GM10248 (cell line): Measurements from ENCODE around the gene RNF128.

ENCODE experiments used
- CTCF ChIA-PET: fragments of 300-600 bp; sonication (Branson Sonifier 250); formaldehyde crosslinking; extraction: SDS; loops from one replicate; lab custom pipeline; 2021; ENCODE audit warnings: antibody characterized with exemption; lab: Yijun Ruan, JAX
- POLR2A ChIA-PET: fragments of 350-650 bp; sonication (Branson Sonifier 250); formaldehyde crosslinking; extraction: SDS; loops from one replicate; lab custom pipeline; 2020; ENCODE audit warnings: antibody characterized with exemption; lab: Yijun Ruan, JAX
- DNase-seq: peaks from one replicate; pipeline ENCODE4 v3.0.0; 2012; ENCODE audit errors: extremely low spot score
- CTCF ChIP-seq: IDR thresholded peaks from 2 replicates; pipeline ENCODE4 v1.5.1; 2012; ENCODE audit warnings: mild to moderate bottlenecking, low read depth; ENCODE audit errors: extremely low read depth, missing control alignments, control extremely low read depth

Gene RNF128

GRCh38 chrX:106716463-106716862, 10.0 kb upstream of the RNF128 start:
- ChIA-PET CTCF (no interaction called here), POLR2A (no interaction called here)
- TF ChIP-seq CTCF: no peak
- no peak for DNase-seq

DNA sequence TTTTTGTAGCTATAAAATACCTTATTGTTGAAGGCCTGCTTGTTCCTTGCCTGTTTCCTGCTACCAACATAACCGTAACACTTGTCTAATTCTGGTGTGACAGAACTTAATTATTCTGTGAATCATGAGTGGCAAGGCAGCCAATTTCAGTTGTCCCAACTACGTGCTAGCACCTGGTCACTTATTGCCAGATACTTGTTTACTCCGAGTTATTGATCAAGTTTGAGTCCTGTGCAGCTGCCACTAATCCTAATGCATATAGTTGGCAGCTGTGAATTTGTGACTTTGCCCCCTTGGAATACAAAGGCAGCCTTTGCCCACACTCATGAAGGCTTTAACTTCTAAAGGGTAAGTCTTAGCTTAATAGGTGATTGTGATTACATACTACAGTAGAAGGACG, 7.8 kb upstream of the RNF128 start:
- TF ChIP-seq CTCF: no peak
- no peak for DNase-seq
- CTCF ChIA-PET: no interaction called here
- POLR2A ChIA-PET: no interaction called here

DNA sequence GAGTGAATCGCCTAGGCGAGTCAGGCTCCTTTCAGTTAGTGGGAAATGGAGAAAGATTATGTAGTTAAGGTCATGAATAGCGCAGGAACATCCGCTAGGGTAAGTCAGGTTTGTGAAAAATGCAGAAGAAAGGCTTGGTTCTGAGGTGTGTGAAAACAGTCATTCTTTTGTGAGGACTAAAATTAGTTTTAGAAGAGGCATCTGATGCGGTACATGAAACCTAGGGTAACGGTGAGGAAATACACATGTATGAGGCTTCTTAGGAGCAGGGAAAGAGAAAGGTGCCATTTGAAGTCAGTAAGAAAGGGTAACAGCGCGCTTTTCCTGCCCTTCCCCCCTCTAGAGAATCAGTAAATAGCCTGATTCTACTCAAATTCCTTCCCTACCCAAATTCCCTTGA, 570 bp upstream of the RNF128 start:
- CTCF ChIA-PET: interaction anchor here (1.3 to 1.4 kb wide), 2 partner anchors 9 to 10 kb away, joined by 3 read pairs; no protein-coding TSS in a partner anchor
- TF ChIP-seq CTCF: no peak
- POLR2A ChIA-PET: no interaction called here
- DNase-seq: no peak

DNA sequence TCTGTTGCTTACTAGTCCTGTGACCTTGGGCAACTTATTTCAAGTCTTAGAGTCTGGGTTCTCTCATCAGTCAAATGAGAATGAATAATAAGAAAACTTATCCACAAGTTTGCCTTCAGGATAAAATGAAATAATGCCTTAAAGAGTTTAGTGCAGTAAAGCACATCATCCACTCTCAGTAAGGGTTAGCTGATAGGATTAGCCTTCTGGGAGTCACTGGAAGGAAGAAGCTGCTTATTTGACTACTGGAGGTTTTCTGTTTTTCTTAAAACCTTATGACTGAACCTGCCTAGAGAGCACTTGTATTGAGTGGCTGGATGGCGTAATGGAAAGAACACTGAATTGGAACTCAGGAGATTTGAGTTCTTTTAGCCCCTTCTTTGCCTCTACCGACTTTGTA, 1.8 kb downstream of the RNF128 start:
- no peak for DNase-seq
- ChIA-PET POLR2A (no interaction called here), CTCF (no interaction called here)
- TF ChIP-seq CTCF: no peak

GRCh38 chrX:106730401-106730800, 3.9 kb downstream of the RNF128 start:
- ChIA-PET CTCF (no interaction called here), POLR2A (no interaction called here)
- no peak for TF ChIP-seq CTCF
- DNase-seq: no peak

DNA sequence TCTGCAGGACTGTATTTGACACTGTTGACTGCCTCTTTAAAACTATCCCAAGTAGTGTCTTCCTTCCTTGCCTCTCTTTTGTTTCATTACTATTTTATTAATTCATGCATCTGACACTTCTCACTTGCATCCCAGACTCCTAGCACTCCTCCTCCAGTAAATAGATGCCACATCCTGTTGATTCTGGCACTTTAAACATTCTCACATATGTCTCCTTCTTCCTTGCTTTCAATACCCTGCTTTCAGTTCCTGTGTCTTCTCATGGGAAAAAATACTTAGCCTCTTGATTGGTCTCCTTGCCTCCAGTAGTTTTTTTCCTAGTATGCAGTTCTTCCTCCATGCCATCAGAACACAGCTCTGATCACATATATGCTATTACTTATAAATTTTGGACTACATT, 5.1 kb downstream of the RNF128 start:
- ChIA-PET POLR2A (no interaction called here), CTCF (no interaction called here)
- TF ChIP-seq CTCF: no peak
- DNase-seq: no peak

- ChIA-PET CTCF (interaction anchor here (1.2 to 1.7 kb wide), 2 partner anchors 8 to 254 kb away, joined by 3 to 4 read pairs; partner anchors contain the start of gene RNF128), POLR2A (no interaction called here)
- no peak for DNase-seq
- TF ChIP-seq CTCF: no peak
Observed at GRCh38 chrX:106734827-106735226, 8.3 kb downstream of the RNF128 start.
